HCT116 (cell line): ENCODE data around the gene STIL. TPM values are rescaled to one million over a fixed set of nuclear protein-coding genes. Genes with fewer than 3 reads are reported as not detected.

ENCODE experiments used
- ATAC-seq: fragments of 200-7000 bp; cut with Tn5 transposase; 2 replicates; pipeline ENCODE4 v1.9.1; 2020; ENCODE audit warnings: mild to moderate bottlenecking, moderate library complexity
- BruUV-seq: library from RNA; stranded (reverse); fragments of 400-500 nt; replicated peaks from 2 replicates; lab custom pipeline; 2021; lab: Mats Ljungman, UMichigan
- CTCF ChIA-PET: fragments of 300-600 bp; sonication (Branson Sonifier 250); formaldehyde crosslinking; loops from one replicate; lab custom pipeline; 2021; ENCODE audit warnings: antibody characterized with exemption; lab: Charles Lee
- POLR2A ChIA-PET: fragments of 300-600, 350-600 bp; sonication (Branson Sonifier 250); formaldehyde crosslinking; loops from one replicate; lab custom pipeline; 2021; ENCODE audit warnings: antibody characterized with exemption; lab: Charles Lee
- RAD21 ChIA-PET, 2 experiments: fragments of 300-600 bp; sonication (Branson Sonifier 250); formaldehyde crosslinking; loops; one replicate each; lab custom pipeline; 2023; ENCODE audit warnings: low total read pairs in 2 of 2; ENCODE audit not compliant: uncharacterized antibody in 2 of 2, unreplicated experiment in 2 of 2, low non-redundant PET in 1 of 2; lab: Charles Lee
- DNase-seq: peaks from one replicate; pipeline ENCODE4 v3.0.0-alpha.2; 2010; ENCODE audit warnings: low read depth, low spot score
- H2AFZ ChIP-seq: fragments of 200-600 bp; shearing (Covaris generic), sonication (generic); 2 replicates; pipeline ENCODE4 v1.6.1; 2017; ENCODE audit warnings: low read depth, mixed run types, mixed read lengths, antibody characterized with exemption, low read length; ENCODE audit not compliant: poor library complexity, severe bottlenecking
- H3K27ac ChIP-seq: 2 replicates; pipeline ENCODE4 v1.5.1; 2012; ENCODE audit warnings: low read depth, low read length
- H3K27me3 ChIP-seq: fragments of 200-600 bp; sonication (generic); 2 replicates; pipeline ENCODE4 v1.6.1; 2016; ENCODE audit warnings: mixed run types, low read length, mixed read lengths; ENCODE audit not compliant: insufficient read depth
- H3K36me3 ChIP-seq, 2 experiments: fragments of 200-500 bp in 1 of 2; fragments of 200-600 bp in 1 of 2; sonication (Bioruptor generic) in 1 of 2; sonication (generic) in 1 of 2; 2 replicates each; pipeline versions ENCODE4 v1.5.1 to v1.6.1; 2014 to 2016; ENCODE audit warnings: low read length in 2 of 2, inconsistent platforms in 1 of 2, mixed read lengths in 1 of 2, mixed run types in 1 of 2; ENCODE audit not compliant: insufficient read depth in 2 of 2, control insufficient read depth in 1 of 2
- H3K4me1 ChIP-seq, 2 experiments: fragments of 200-600 bp in 1 of 2; sonication (generic) in 1 of 2; 2 replicates each; pipeline versions ENCODE4 v1.5.1 to v1.6.1; 2012 to 2017; ENCODE audit warnings: low read length in 2 of 2, inconsistent platforms in 1 of 2, mild to moderate bottlenecking in 1 of 2, mixed read lengths in 1 of 2, mixed run types in 1 of 2, moderate library complexity in 1 of 2; ENCODE audit not compliant: insufficient read depth in 2 of 2, control insufficient read depth in 1 of 2
- H3K4me2 ChIP-seq: fragments of 200-600 bp; sonication (generic); 2 replicates; pipeline ENCODE4 v1.6.1; 2017; ENCODE audit warnings: mixed run types, low read length, mixed read lengths
- H3K4me3 ChIP-seq, 2 experiments: fragments of 200-600 bp in 1 of 2; sonication (generic) in 1 of 2; replicated peaks in 1 of 2; 2 replicates each; pipeline ENCODE4 v1.5.1; 2011 to 2016; ENCODE audit warnings: low read length in 2 of 2, control low read depth in 1 of 2, low read depth in 1 of 2, mild to moderate bottlenecking in 1 of 2, mixed read lengths in 1 of 2, mixed run types in 1 of 2
- H3K79me2 ChIP-seq: fragments of 200-600 bp; sonication (generic); 2 replicates; pipeline ENCODE4 v1.6.1; 2017; ENCODE audit warnings: mild to moderate bottlenecking, mixed run types, low read length, moderate library complexity, mixed read lengths; ENCODE audit not compliant: insufficient read depth
- H3K9ac ChIP-seq: fragments of 200-600 bp; sonication (generic); 2 replicates; pipeline ENCODE4 v1.6.1; 2016; ENCODE audit warnings: low read length, mixed read lengths
- H3K9me2 ChIP-seq: fragments of 200-600 bp; sonication (generic), shearing (Covaris generic); 2 replicates; pipeline ENCODE4 v1.6.1; 2017; ENCODE audit warnings: mixed run types, mild to moderate bottlenecking, moderate library complexity; ENCODE audit not compliant: insufficient read depth
- H3K9me3 ChIP-seq, 2 experiments: fragments of 200-500 bp in 1 of 2; fragments of 200-600 bp in 1 of 2; sonication (Bioruptor generic) in 1 of 2; sonication (generic) in 1 of 2; 2 replicates each; pipeline ENCODE4 v1.6.1; 2014 to 2017; ENCODE audit warnings: low read length in 2 of 2, mixed read lengths in 2 of 2, inconsistent platforms in 1 of 2, low read depth in 1 of 2, mild to moderate bottlenecking in 1 of 2, mixed run types in 1 of 2, moderate library complexity in 1 of 2; ENCODE audit not compliant: control insufficient read depth in 1 of 2, insufficient read depth in 1 of 2
- H4K20me1 ChIP-seq: fragments of 200-600 bp; sonication (generic), shearing (Covaris generic); 2 replicates; pipeline ENCODE4 v1.6.1; 2017; ENCODE audit warnings: mixed run types, mild to moderate bottlenecking, moderate library complexity; ENCODE audit not compliant: insufficient read depth
- CEBPB ChIP-seq: IDR thresholded peaks from 2 replicates; pipeline ENCODE4 v1.6.1; 2012; ENCODE audit warnings: low read depth
- POLR2AphosphoS5 ChIP-seq: IDR thresholded peaks from 2 replicates; pipeline ENCODE4 v1.6.1; 2011; ENCODE audit warnings: mild to moderate bottlenecking, low read depth, low read length, moderate library complexity
- intact Hi-C: fragments of 100-400 bp; cut with micrococcal nuclease; formaldehyde crosslinking; loops from 2 replicates; pipeline ENCODE4 v1.10.0; 2022
- total RNA-seq: library from RNA; stranded (reverse); gene quantifications from one replicate; pipeline ENCODE4 v1.2.1, GENCODE V29; 2021; ENCODE audit not compliant: unreplicated experiment

The STIL gene
- total RNA-seq, 1 experiment from 2014 or later, result 34.4 TPM

DNA sequence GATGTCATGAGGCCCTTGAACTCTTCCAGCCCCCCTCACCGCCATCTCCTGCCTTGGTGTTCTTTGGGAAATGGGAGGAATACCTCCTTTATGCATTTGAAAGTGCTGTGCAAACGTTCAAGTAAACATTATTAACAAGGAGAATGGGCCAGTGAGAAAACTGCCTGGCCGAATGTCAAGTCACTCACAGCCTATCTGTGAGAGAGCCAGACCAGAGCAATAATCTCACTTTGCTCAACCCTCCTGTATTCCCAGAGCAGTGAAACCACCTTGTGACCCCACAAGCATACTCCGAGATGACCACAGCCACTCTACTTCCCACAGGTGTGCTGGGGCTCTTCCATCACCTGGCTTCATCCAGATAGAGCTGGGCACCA is 87.1 kb downstream of the STIL start:
- BruUV-seq, result no TSS peak
- H3K27me3 ChIP-seq, result peaks cover 10% of the 10 kb centered on the region

DNA sequence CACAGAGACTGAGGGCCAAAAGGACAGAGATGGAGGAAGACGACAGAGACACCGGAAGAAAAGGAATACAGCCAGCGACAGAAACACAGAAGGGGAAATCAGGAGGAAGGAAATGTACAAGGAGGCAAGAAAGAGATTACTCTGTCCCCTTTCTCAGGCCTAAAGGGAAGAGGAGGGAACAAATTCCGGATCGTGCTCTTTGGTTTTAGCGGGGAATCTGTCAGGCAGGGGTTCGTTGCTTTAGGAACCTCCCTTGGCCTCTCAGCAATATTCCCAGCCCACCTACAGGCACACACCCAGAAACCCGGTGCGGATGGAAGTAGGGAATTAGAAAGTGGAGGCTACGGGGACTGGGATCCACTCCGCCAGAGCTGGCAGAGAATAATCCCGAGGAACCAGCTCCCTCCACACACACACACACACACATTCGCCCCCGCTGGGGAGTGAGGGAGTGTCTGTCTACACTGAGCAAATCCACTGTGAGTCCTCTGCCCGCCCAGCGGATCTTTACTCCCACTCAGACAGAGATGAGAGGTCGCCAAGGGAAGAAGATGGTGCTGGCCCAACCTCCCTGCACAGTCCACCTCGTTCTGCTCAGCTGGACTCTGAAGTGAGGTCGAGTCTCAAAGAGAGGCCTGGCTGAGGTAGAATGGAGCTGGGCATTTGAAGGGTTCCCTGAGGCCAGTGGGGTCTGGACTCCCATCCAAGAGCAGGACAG is 87.7 kb downstream of the STIL start:
- H3K9ac ChIP-seq, result no peak overlapping the region
- RAD21 ChIA-PET, result no interaction called here

More for the DNA sequence above, 87.1 kb downstream of the STIL start:
- DNase-seq, result no peak
- Histone ChIP-seq H3K9me2 (no peaks in the 10 kb centered on the region), H3K4me3 (no peak overlapping the region), H2AFZ (no peak overlapping the region), H4K20me1 (no peaks in the 10 kb centered on the region), H3K27ac (no peak overlapping the region), H3K4me1 (no peaks in the 10 kb centered on the region), H3K79me2 (no peaks in the 10 kb centered on the region), H3K9ac (no peak overlapping the region), H3K36me3 (no peaks in the 10 kb centered on the region), H3K4me2 (no peak overlapping the region), H3K9me3 (no peaks in the 10 kb centered on the region)
- POLR2A ChIA-PET, result no interaction called here
- no peak for ATAC-seq
- RAD21 ChIA-PET, result no interaction called here
- CTCF ChIA-PET, result interaction anchor here (1.3 kb wide), 1 partner anchor 48 kb away, joined by 3 read pairs; no protein-coding TSS in a partner anchor
- intact Hi-C loops, result no loop called here
- no peak for TF ChIP-seq POLR2AphosphoS5

More for the DNA sequence above, 87.7 kb downstream of the STIL start:
- Histone ChIP-seq H3K4me2 (no peak overlapping the region), H2AFZ (no peak overlapping the region), H3K36me3 (no peaks in the 10 kb centered on the region), H3K4me1 (no peaks in the 10 kb centered on the region), H4K20me1 (no peaks in the 10 kb centered on the region)
- no peak for ATAC-seq
- POLR2A ChIA-PET, result no interaction called here
- no TSS peak for BruUV-seq
- TF ChIP-seq POLR2AphosphoS5 (no peak), CEBPB (no peak)
- TF ChIP-seq, all 23 proteins: peak for 0
- peaks cover 10% of the 10 kb centered on the region for H3K27me3 ChIP-seq
- no peaks in the 10 kb centered on the region for H3K9me2 ChIP-seq
- intact Hi-C loops, result no loop called here
- H3K27ac ChIP-seq, result no peak overlapping the region
- no peak overlapping the region for H3K4me3 ChIP-seq
- no peak for DNase-seq
- H3K79me2 ChIP-seq, result no peaks in the 10 kb centered on the region
- no peaks in the 10 kb centered on the region for H3K9me3 ChIP-seq
- CTCF ChIA-PET, result no interaction called here
